Measurements from ENCODE around the gene PLA2G6. TPM values are rescaled to one million over a fixed set of nuclear protein-coding genes. Genes with fewer than 3 reads are reported as not detected.

Gene PLA2G6
- total RNA-seq, 3 donors from 2014 or later: 41.1 to 68.1 (median 59.3) TPM

DNA sequence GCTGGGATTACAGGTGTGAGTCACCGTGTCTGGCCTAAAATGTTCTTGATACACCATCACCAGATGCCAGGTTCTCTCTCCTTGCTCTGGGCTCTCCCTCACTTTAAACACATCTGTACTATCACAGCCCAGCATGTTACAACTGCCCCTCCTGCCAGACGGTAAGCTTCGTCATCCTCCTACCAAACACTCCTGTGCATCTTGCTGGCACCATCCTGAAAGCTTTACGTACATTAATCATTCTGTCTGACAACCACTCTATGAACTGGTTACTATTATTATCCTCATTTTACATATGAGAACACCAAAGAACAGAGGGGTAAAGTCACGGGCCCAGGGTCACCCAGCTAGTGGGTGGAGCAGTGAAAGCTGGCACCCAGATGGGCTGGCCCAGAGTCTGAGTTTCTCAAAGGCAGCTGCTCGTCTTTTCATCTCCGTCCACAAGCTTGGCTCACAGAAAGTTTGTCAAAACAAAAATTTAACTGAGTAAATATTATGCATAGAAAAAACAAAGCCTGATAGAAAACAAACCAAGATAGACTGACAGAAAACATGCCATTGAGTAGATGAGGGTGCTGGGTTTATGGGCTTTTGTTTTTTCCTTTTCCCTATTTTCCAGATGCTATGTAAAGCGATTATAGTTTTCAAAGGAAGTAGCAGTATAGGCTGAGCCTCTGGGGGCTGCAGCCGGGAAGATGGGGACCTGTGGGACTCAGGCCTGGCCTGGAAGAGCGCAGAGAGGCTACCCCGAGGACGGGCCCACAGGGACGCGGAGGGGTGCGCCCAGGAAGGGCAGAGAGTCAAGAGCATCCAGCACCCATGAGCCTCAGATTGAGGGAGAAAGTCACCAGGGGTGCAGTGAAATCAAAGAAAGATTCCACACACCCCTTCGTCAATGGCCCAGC lies 9.5 kb downstream of the PLA2G6 start:
- no peak for DNase-seq (ENCODE audit: low spot score in 2 of 2)
- peak overlapping the region in 1 of 3 donors; percentile 28 for H3K4me3 ChIP-seq
- H3K9me3 ChIP-seq: no peaks in the 10 kb centered on the region
- peaks cover 18 to 21% of the 10 kb centered on the region in 2 donors for H3K4me1 ChIP-seq
- H3K27me3 ChIP-seq: no peaks in the 10 kb centered on the region
- intact Hi-C loops (cut with DNase I; ENCODE audit: low total_unique reads): no loop called here
- peak overlapping the region; percentile 93 to 96 for H3K27ac ChIP-seq
- no peaks in the 10 kb centered on the region for H3K36me3 ChIP-seq
- TF ChIP-seq POLR2AphosphoS5 (IDR thresholded peaks at IDR 0.05) (no peak), POLR2A (IDR thresholded peaks at IDR 0.05) (no peak), CTCF (IDR thresholded peaks at IDR 0.05) (no peak)

DNA sequence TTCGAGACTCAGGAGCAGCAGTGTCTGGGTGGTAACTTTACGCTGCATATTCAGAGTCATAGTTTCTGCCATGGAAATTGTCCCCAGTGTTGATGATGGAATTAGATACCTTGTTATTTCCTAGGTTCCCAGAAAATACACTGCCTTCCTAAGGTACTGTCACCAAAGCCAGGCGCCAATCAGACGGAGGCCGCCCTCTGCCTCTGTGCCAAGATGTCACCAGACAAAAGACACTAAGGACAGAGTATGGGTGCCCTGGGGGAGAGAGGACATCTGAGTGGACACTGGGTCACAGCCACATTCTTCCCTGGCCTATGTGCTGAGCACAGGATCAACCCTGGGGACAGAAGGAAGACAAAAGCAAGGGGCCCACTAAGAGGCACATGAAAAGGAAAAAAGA lies 11.2 kb downstream of the PLA2G6 start:
- Histone ChIP-seq H3K27me3 (no peaks in the 10 kb centered on the region), H3K4me3 (no peak overlapping the region), H3K9me3 (no peaks in the 10 kb centered on the region), H3K36me3 (no peaks in the 10 kb centered on the region), H3K4me1 (peaks cover 13 to 22% of the 10 kb centered on the region in 2 donors), H3K27ac (peak overlapping the region in 1 of 2 donors; percentile 7)
- DNase-seq (ENCODE audit: low spot score in 2 of 2): no peak
- TF ChIP-seq POLR2AphosphoS5 (IDR thresholded peaks at IDR 0.05): no peak
- no peak for TF ChIP-seq CTCF (IDR thresholded peaks at IDR 0.05)
- TF ChIP-seq POLR2A (IDR thresholded peaks at IDR 0.05): no peak
- intact Hi-C loops (cut with DNase I; ENCODE audit: low total_unique reads): no loop called here

DNA sequence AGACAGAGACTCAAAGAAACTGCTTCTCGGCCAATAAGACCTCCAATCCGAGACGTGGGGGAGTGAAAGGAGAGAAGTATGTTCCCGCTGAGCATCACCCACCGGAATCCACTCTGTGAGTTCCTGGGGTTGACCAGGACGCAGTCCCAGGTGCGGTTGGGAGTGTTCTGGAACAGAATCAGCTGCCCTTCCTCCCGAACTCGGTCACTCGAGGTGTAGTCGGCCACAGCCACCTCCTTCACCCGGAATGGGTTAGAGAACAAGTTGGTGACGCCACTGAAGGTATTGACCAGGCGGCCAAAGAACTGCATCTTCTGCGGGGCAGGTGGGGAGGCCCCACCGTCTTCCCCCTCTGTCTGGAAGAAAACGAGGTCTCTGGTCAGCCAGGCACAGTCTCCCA lies 12.5 kb downstream of the PLA2G6 start:
- intact Hi-C loops (cut with DNase I; ENCODE audit: low total_unique reads): no loop called here
- no peaks in the 10 kb centered on the region for H3K9me3 ChIP-seq

DNA sequence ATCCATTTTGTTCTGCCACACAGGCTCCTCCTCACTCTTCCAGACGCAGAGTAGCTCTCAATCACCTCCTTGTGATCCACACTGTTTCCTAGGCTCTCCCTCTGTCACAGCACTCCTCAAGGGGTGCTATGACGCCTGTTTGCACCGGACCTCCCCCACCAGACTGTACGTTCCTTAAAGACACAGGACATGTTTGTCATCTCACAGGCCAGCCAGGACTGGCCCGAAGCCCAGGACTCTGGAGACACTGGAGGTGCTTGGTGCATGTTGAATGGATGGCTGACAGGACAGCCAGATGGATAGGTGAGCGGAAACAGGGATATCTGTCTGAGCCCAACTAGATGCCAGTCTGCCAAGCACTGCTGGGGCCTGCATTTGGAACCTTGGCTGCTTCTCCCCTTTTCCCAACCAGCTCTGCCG lies 13.6 kb downstream of the PLA2G6 start:
- intact Hi-C loops (cut with DNase I; ENCODE audit: low total_unique reads): loop anchor here (2.0 kb wide), 1 partner anchor 19 kb away; no protein-coding TSS in a partner anchor
- peak; percentile 72 to 85 for DNase-seq (ENCODE audit: low spot score in 2 of 2)
- peak overlapping the region; percentile 84 to 88 for H3K27ac ChIP-seq
- TF ChIP-seq POLR2A (IDR thresholded peaks at IDR 0.05): no peak
- H3K27me3 ChIP-seq: no peaks in the 10 kb centered on the region
- no peak overlapping the region for H3K4me3 ChIP-seq
- no peaks in the 10 kb centered on the region for H3K9me3 ChIP-seq
- H3K36me3 ChIP-seq: no peaks in the 10 kb centered on the region
- peaks cover 8 to 14% of the 10 kb centered on the region in 2 donors for H3K4me1 ChIP-seq

More for the DNA sequence above, 12.5 kb downstream of the PLA2G6 start:
- H3K4me3 ChIP-seq: no peak overlapping the region
- TF ChIP-seq POLR2A (IDR thresholded peaks at IDR 0.05) (no peak), CTCF (IDR thresholded peaks at IDR 0.05) (no peak), POLR2AphosphoS5 (IDR thresholded peaks at IDR 0.05) (no peak)
- peaks cover 13 to 22% of the 10 kb centered on the region in 2 donors for H3K4me1 ChIP-seq
- H3K27ac ChIP-seq: peak overlapping the region; percentile 84 to 88
- no peak for DNase-seq (ENCODE audit: low spot score in 2 of 2)
- H3K27me3 ChIP-seq: no peaks in the 10 kb centered on the region
- H3K36me3 ChIP-seq: no peaks in the 10 kb centered on the region

DNA sequence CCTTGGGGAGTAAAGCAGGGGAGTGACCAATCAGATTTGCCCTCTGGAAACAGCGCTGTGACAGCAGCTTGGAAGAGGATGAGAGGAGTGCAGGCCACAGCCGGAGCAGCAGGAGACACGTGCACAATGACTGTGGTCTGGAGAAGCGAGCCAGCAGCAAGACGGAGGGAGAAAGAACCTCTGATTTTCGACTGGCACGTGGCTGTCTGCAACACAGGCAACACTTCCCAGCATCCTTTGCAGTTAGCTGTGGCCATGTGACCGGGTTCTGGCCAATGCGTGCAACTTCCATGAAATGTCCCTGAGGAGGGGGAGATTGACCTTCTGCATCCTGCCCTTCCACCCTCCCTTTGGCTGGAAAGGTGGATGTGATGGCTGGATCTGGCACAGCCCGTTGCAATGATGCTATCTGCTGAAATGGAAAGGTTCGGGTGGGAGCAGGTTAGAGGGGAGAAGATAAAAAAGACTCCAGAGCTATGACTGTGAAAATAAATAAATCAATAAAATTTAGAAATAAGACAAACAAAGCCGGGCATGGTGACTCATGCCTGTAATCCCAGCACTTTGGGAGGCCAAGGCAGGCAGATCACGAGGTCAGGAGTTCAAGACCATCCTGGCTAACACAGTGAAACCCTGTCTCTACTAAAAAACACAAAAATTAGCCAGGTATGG lies 15.6 kb downstream of the PLA2G6 start:
- no peak overlapping the region for H3K4me3 ChIP-seq
- H3K36me3 ChIP-seq: no peaks in the 10 kb centered on the region
- H3K4me1 ChIP-seq: peaks cover 0 to 8% of the 10 kb centered on the region in 2 donors
- H3K27ac ChIP-seq: no peak overlapping the region
- intact Hi-C loops (cut with DNase I; ENCODE audit: low total_unique reads): loop anchor here (2.0 kb wide), 1 partner anchor 17 kb away; no protein-coding TSS in a partner anchor
- DNase-seq (ENCODE audit: low spot score in 2 of 2): no peak
- TF ChIP-seq POLR2A (IDR thresholded peaks at IDR 0.05): no peak
- no peaks in the 10 kb centered on the region for H3K27me3 ChIP-seq
- no peaks in the 10 kb centered on the region for H3K9me3 ChIP-seq

DNA sequence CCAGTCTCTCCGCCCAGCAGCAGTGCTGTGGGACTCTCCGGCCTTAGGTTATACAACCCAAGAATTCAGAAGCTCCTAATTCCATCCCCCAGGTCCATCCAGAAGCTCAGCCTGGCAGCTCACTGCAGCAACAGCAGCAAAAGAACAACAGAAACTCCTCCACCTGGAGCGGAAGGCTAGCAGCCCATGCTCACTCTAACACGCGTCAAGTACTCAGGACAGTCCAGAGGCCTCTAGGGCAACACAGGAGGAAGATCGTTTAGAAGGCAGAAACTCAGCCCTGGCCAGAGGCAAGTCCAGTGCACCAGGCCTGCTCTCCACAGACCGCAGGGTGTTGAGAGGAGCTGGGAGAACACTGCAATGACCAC lies 17.1 kb downstream of the PLA2G6 start:
- no peak overlapping the region for H3K27ac ChIP-seq
- TF ChIP-seq CTCF (IDR thresholded peaks at IDR 0.05) (no peak), POLR2A (IDR thresholded peaks at IDR 0.05) (no peak), POLR2AphosphoS5 (IDR thresholded peaks at IDR 0.05) (no peak)
- peaks cover 0 to 8% of the 10 kb centered on the region in 2 donors for H3K4me1 ChIP-seq
- H3K27me3 ChIP-seq: no peaks in the 10 kb centered on the region
- H3K36me3 ChIP-seq: no peaks in the 10 kb centered on the region
- H3K9me3 ChIP-seq: no peaks in the 10 kb centered on the region
- DNase-seq (ENCODE audit: low spot score in 2 of 2): no peak
- no peak overlapping the region for H3K4me3 ChIP-seq
- intact Hi-C loops (cut with DNase I; ENCODE audit: low total_unique reads): no loop called here

Measured in breast epithelium (tissue), 4 donors.